Uterus (tissue), 2 donors: ENCODE results near the gene MT1B.
"Not testable (repeated sequence)": the region's sequence is repeated elsewhere in the genome, so short reads cannot be mapped to it uniquely, and the experiment has no call there.

Experiments used
- CTCF ChIP-seq, 4 experiments: fragments of 200-600 bp in 2 of 4; fragments of 450-650 bp in 2 of 4; sonication (generic) in 2 of 4; IDR thresholded peaks; one replicate each; pipeline ENCODE4 v1.5.1; 2016 to 2019; ENCODE audit warnings: antibody characterized with exemption in 4 of 4, mild to moderate bottlenecking in 2 of 4, moderate library complexity in 1 of 4
- POLR2A ChIP-seq, 2 donors: fragments of 450-650 bp; IDR thresholded peaks; one replicate each; pipeline ENCODE4 v1.6.1; 2016; ENCODE audit warnings: antibody characterized with exemption in 2 of 2, mild to moderate bottlenecking in 1 of 2, moderate library complexity in 1 of 2

GRCh38 chr16:56621665-56622445 lies 29.8 kb upstream of the MT1B start:
- TF ChIP-seq CTCF, POLR2A (IDR thresholded peaks at IDR 0.05): not testable (repeated sequence)
